ENCODE data around the gene ENSA. TPM values are rescaled to one million over a fixed set of nuclear protein-coding genes. Genes with fewer than 3 reads are reported as not detected.
"Not testable (repeated sequence)": the region's sequence is repeated elsewhere in the genome, so short reads cannot be mapped to it uniquely, and the experiment has no call there.

Gene ENSA
- total RNA-seq, 2 experiments from 2014 or later: 202 to 252 TPM

DNA sequence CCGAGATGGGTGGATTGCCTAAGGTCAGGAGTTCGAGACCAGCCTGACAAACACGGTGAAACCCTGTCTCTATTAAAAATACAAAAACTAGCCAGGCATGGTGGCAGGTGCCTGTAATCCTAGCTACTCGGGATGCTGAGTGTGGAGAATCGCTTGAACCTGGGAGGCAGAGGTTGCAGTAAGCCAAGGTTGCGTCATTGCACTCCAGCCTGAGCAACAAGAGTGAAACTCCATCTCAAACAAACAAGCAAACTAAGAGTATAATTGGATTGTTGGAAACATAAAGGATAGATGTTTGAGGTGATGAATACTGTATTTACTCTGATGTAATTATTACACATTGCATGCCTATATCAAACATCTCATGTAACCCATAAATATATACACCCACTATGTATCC, 9.0 kb upstream of the ENSA start:
- not testable (repeated sequence) for ATAC-seq; H3K9me3 Mint-ChIP-seq (ENCODE audit: low read depth); H3K36me3 Mint-ChIP-seq; DNase-seq; H3K27me3 Mint-ChIP-seq; H3K4me1 Mint-ChIP-seq; H3K27ac Mint-ChIP-seq; H3K4me3 Mint-ChIP-seq
- CTCF ChIA-PET: interaction anchor here (1.2 to 1.4 kb wide), 2 partner anchors 12 to 79 kb away, joined by 3 read pairs; no protein-coding TSS in a partner anchor

DNA sequence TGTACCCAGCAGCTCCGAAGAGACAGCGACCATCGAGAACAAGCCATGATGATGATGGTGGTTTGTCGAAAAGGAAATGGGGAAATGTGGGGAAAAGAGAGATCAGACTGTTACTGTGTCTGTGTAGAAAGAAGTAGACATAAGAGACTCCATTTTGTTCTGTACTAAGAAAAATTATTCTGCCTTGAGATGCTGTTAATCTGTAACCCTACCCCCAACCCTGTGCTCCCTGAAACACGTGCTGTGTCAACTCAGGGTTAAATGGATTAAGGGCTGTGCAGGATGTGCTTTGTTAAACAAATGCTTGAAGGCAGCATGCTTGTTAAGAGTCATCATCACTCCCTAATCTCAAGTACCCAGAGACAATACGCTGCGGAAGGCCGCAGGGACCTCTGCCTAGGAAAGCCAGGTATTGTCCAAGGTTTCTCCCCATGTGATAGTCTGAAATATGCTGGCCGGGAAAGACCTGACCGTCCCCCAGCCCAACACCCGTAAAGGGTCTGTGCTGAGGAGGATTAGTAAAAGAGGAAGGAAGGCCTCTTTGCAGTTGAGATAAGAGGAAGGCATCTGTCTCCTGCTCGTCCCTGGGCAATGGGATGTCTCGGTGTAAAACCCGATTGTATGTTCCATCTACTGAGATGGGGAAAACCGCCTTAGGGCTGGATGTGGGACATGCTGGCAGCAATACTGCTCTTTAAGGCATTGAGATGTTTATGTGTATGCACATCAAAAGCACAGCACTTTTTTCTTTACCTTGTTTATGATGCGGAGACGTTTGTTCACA, 5.6 kb upstream of the ENSA start:
- DNase-seq; H3K27me3 Mint-ChIP-seq; ATAC-seq; H3K9me3 Mint-ChIP-seq (ENCODE audit: low read depth); H3K36me3 Mint-ChIP-seq; H3K27ac Mint-ChIP-seq; H3K4me3 Mint-ChIP-seq; H3K4me1 Mint-ChIP-seq: not testable (repeated sequence)
- CTCF ChIA-PET: interaction anchor here (0.8 kb wide), 1 partner anchor 169 kb away, joined by 3 read pairs; no protein-coding TSS in a partner anchor

DNA sequence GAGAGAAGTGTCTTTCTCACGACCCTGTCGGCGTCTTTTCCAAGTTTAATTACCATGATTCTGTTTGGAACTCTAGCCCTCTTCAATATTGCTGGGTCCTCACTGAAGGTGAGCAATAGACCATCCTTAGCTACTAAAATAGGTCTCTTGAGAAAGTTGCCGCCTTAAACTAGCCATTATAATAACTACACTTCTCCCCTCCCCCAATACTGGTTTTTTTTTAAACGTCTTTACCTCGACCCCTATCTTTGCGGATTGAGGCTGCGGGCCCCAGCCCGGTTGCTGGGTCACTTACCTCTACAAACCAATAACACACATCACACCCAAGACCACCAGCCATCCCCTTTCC, 672 bp downstream of the ENSA start:
- CTCF ChIA-PET: interaction anchor here (1.0 to 4.0 kb wide), 8 partner anchors 9 to 69 kb away, joined by 3 to 52 read pairs (median 4); partner anchors contain the start of gene MCL1
- H3K4me3 Mint-ChIP-seq: no peak overlapping the region
- ATAC-seq (no peak), DNase-seq (no peak)
- H3K27ac Mint-ChIP-seq: no peak overlapping the region
- peaks cover 36% of the 10 kb centered on the region for H3K36me3 Mint-ChIP-seq
- H3K9me3 Mint-ChIP-seq (ENCODE audit: low read depth): no peaks in the 10 kb centered on the region
- peaks cover 47% of the 10 kb centered on the region for H3K4me1 Mint-ChIP-seq
- H3K27me3 Mint-ChIP-seq: no peaks in the 10 kb centered on the region

DNA sequence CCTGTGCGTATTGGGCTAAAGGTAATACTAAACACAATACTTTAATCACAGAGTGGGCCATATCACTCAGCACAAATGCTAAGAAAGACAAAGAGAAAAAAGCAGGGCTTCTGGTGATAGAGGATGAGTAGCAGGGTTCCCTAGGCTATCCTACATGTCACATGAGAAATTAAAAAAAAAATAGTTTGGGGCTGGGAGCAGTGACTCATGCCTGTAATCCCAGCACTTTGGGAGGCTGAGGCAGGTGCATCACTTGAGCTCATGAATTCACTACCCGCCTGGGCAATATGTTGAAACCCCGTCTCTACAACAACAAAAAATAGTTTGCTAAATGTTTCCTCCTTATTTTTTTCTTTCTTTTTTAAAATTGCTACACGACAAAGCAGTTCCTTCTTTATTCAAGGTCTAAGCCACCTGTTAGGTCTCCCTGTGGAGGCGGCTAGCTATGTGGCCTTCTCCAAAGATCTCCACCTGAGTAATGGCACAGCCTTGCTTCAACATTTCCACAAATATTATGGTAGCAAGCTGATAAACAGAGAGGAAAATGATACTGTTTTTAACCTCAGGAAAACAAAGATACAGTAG, 1.5 kb downstream of the ENSA start:
- Mint-ChIP-seq H3K27me3 (no peaks in the 10 kb centered on the region), H3K4me3 (no peak overlapping the region), H3K4me1 (peaks cover 55% of the 10 kb centered on the region), H3K9me3 (ENCODE audit: low read depth) (no peaks in the 10 kb centered on the region), H3K36me3 (peaks cover 44% of the 10 kb centered on the region), H3K27ac (no peak overlapping the region)
- CTCF ChIA-PET: interaction anchor here (1.1 to 4.0 kb wide), 6 partner anchors 8 to 294 kb away, joined by 3 to 52 read pairs (median 5); no protein-coding TSS in a partner anchor
- DNase-seq (no peak), ATAC-seq (no peak)

DNA sequence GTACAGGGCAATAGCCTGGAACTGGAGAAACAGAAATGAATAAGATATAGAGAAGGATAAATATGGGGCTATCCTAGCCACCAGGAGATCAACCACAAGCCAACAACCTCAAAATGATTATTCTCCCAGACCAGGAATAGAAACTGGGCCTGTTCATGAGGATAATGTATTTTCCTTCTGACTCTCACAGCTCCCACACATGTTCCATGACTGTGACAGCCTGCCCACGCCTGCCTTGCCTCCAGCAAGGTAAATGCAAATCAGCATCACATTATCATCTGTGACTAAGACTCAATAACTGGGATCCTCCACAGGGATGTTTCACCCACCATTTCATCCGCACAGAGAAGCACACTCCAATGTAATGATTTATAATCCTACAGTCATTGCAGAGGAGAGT, 3.3 kb downstream of the ENSA start:
- no peak for ATAC-seq
- peaks cover 52% of the 10 kb centered on the region for H3K36me3 Mint-ChIP-seq
- peaks cover 69% of the 10 kb centered on the region for H3K4me1 Mint-ChIP-seq
- peak overlapping the region; percentile 52 for H3K27ac Mint-ChIP-seq
- DNase-seq: no peak
- no peaks in the 10 kb centered on the region for H3K9me3 Mint-ChIP-seq (ENCODE audit: low read depth)
- no peaks in the 10 kb centered on the region for H3K27me3 Mint-ChIP-seq
- CTCF ChIA-PET: no interaction called here
- no peak overlapping the region for H3K4me3 Mint-ChIP-seq

DNA sequence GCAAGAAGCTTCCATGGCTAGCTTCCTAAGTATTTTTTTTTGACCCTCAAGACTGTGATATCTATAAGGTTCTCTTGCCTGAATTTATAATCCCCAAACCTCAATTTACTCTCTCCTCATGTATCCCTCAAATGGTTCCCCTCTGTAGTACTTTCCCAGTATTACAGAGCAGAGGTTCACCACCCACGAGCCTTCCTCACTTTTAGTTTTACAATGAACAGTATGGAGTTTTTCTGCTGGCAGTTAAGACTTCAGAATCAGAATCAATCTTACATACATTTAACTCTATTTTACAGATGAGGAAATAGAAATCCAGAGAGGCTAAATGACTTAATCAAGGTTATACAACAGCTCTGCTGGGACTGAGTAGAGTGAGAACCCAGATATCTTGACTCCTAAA, 4.9 kb downstream of the ENSA start:
- H3K4me1 Mint-ChIP-seq: peaks cover 74% of the 10 kb centered on the region
- H3K9me3 Mint-ChIP-seq (ENCODE audit: low read depth); H3K4me3 Mint-ChIP-seq; DNase-seq; ATAC-seq; H3K27me3 Mint-ChIP-seq: not testable (repeated sequence)
- CTCF ChIA-PET: interaction anchor here (1.0 to 1.3 kb wide), 3 partner anchors 60 to 64 kb away, joined by 4 to 10 read pairs (median 4); no protein-coding TSS in a partner anchor
- H3K36me3 Mint-ChIP-seq: peaks cover 64% of the 10 kb centered on the region
- peak overlapping the region; percentile 69 for H3K27ac Mint-ChIP-seq

DNA sequence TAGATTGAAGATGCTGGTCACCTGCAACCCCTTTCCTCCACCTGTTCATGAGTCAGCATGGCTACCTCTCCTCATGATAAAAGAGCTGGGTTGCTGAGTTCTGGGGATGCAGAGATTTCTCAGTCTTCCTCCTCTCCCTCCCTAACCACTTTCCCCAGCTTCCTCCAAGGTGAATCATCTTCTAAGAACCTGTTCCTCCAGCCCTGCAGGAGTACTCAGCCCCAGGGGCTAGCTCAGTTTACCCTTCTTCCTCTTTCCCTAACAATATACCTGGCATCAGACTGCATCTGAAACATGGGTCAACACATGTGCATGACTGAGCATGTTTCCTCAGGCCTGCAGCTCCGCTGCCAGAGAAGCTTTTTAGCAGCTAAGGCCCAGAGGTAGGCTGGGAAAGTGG, 5.3 kb downstream of the ENSA start:
- H3K4me3 Mint-ChIP-seq; H3K9me3 Mint-ChIP-seq (ENCODE audit: low read depth); H3K27ac Mint-ChIP-seq; H3K27me3 Mint-ChIP-seq; DNase-seq; ATAC-seq: not testable (repeated sequence)
- peaks cover 77% of the 10 kb centered on the region for H3K4me1 Mint-ChIP-seq
- H3K36me3 Mint-ChIP-seq: peaks cover 68% of the 10 kb centered on the region
- CTCF ChIA-PET: interaction anchor here (1.0 to 1.3 kb wide), 3 partner anchors 60 to 63 kb away, joined by 4 to 10 read pairs (median 4); no protein-coding TSS in a partner anchor

DNA sequence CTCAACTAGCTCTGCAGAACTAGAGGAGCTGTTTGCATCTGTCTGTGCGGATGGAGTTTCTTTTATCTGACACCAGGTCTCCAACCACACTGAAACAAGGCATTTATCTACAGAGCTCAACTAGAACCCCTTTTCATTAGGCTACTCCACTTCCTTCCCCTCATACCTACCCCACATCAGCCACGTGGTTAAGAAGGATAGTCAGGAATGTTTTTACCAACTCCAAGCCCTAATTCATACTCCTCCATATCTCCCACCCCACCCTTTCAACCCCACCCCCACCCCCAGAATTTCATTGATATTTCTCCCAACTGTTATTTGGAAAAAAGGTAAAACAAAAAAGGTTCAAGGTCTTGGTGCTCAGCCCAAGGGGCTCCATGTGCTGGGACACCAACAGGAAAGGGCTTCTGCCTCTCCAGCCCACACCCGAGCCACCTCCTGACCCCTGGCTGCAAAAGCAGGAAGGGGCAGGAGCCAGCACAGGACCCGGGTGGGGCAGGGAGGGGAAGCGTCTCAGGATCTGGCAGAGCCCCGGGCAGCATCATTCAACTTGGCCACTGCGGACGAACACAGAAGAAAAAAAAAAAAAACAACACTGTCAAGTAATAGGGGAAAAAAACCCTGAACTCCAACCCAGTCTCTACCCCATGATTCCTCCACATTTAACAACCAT, 7.0 kb downstream of the ENSA start:
- no peak for DNase-seq
- Mint-ChIP-seq H3K9me3 (ENCODE audit: low read depth) (no peaks in the 10 kb centered on the region), H3K27me3 (no peaks in the 10 kb centered on the region), H3K36me3 (peaks cover 67% of the 10 kb centered on the region), H3K4me3 (no peak overlapping the region), H3K4me1 (peaks cover 74% of the 10 kb centered on the region), H3K27ac (peak overlapping the region; percentile 68)
- CTCF ChIA-PET: interaction anchor here (1.0 to 19.0 kb wide), 5 partner anchors 12 to 89 kb away, joined by 3 to 297 read pairs (median 7); partner anchors contain the start of gene GOLPH3L
- ATAC-seq: no peak

DNA sequence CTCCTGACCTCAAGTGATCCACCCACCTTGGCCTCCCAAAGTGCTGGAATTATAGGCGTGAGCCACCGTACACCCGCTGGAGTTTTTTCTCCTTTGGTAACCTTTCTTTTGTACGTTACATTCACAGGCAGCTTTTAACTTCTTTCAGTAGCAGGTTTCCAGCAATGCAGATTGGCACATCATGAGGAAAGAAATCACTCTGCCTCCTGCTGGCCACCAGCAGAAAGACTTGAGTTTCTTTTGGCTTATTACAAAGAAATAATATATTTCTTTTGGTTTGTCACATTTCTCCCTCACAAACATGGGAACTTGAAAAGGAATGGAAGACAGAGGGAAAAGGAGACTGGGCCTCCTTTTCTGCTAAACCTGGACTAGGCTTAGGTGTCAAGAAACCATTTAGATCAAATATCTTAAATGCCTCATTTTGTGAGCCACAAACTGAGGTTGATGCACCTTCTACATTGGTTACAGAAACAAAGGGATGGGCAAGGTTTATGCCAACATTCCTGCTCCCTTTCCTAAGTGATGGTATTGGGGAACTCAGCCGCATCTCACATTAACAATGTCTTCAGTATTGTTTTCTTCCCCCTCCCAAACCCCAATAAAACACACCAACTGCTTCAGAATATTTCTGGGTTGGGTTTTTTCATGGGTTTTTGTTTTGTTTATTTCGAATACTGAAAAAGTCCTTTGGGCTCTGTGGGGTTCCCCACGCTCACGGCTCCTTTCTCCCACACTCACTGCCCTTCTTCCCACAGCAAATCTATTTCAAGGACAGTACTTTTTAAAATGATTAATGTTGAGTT, 7.7 kb downstream of the ENSA start:
- no peaks in the 10 kb centered on the region for H3K27me3 Mint-ChIP-seq
- H3K27ac Mint-ChIP-seq: peak overlapping the region; percentile 52
- DNase-seq (peak; percentile 74), ATAC-seq (peak; percentile 50)
- no peaks in the 10 kb centered on the region for H3K9me3 Mint-ChIP-seq (ENCODE audit: low read depth)
- H3K4me3 Mint-ChIP-seq: no peak overlapping the region
- H3K36me3 Mint-ChIP-seq: peaks cover 66% of the 10 kb centered on the region
- H3K4me1 Mint-ChIP-seq: peaks cover 73% of the 10 kb centered on the region
- CTCF ChIA-PET: interaction anchor here (0.7 to 19.0 kb wide), 11 partner anchors 7 to 366 kb away, joined by 3 to 297 read pairs (median 7); partner anchors contain the start of genes ADAMTSL4, ENSA, GOLPH3L and MCL1

DNA sequence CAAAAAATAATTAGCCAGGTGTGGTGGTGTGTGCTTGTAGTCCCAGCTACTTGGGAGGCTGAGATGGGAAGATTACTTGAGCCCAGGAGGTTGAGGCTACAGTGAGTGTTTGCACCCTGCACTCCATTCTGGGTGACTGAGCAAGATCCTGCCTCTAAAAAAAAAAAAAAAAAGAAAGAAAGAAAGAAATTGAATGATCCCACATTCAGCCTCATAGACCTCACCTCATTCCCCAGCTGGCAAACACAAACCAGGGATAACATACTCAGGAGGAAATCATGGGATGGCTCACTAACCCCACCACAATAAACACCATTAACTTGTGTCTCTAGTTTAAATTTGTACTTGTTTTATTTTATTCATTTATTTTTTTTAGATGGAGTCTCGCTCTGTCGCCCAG, 8.5 kb downstream of the ENSA start:
- CTCF ChIA-PET: interaction anchor here (0.7 to 19.0 kb wide), 12 partner anchors 7 to 365 kb away, joined by 3 to 297 read pairs (median 7); partner anchors contain the start of genes ADAMTSL4, ENSA and MCL1
- Mint-ChIP-seq H3K36me3 (peaks cover 65% of the 10 kb centered on the region), H3K4me1 (peaks cover 77% of the 10 kb centered on the region), H3K27me3 (no peaks in the 10 kb centered on the region), H3K27ac (peak overlapping the region; percentile 52), H3K4me3 (no peak overlapping the region), H3K9me3 (ENCODE audit: low read depth) (no peaks in the 10 kb centered on the region)
- DNase-seq (no peak), ATAC-seq (no peak)

DNA sequence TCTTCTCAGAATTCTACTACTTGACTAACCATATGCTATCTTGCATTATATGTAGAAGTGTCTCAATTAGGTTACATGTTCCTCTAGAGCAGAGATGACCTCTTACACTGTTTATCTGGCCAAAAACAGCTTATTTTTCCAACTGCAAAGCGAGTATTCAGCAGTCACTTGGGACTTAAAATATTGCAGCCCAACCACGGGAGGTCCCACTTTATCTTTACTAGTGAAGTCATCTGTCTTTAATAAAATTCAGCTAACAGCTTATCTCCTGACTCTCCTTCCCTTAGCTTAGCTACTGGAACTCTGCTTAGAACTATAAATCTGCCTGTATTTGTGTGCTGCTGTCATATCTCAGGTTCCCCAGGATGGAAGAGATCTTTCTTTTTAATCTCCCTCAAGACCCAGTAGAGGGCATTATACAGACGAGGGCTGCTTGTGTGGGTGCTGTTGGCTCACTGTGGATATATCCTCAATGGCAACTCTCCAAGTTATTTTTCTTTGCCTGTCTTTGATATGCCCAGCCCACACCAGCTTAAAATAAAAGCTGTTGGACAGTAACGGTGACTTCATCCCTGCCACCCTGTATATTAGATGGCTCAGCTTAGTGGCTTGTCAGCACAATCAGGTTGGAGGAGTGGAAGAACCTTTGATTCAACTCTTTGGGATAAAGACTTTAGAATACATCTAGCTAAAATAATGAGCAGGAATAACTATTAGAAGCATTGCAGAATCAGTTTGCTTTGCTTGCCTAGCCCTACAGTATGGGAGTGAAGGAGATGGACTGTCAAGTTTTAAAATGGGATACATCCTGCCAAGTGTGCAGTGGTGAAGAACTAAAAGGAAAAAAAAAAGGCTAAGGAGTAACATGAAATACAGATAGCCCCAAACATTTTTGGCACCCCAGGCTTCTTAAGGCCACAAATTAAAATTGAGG, 9.6 kb downstream of the ENSA start:
- DNase-seq (no peak), ATAC-seq (no peak)
- H3K36me3 Mint-ChIP-seq: peaks cover 62% of the 10 kb centered on the region

More for the DNA sequence above, 9.6 kb downstream of the ENSA start:
- peaks cover 77% of the 10 kb centered on the region for H3K4me1 Mint-ChIP-seq
- H3K9me3 Mint-ChIP-seq (ENCODE audit: low read depth): no peaks in the 10 kb centered on the region
- CTCF ChIA-PET: interaction anchor here (0.9 to 19.0 kb wide), 10 partner anchors 9 to 364 kb away, joined by 3 to 297 read pairs (median 9); partner anchors contain the start of genes ENSA and MCL1
- H3K4me3 Mint-ChIP-seq: no peak overlapping the region
- H3K27me3 Mint-ChIP-seq: no peaks in the 10 kb centered on the region
- H3K27ac Mint-ChIP-seq: peak overlapping the region; percentile 33

All from activated CD8-positive, alpha-beta memory T cell treated with anti-CD3 and anti-CD28 coated beads, Interleukin-2, amount 10 ng/mL, durations not matched to agents 7 days and 5 days (primary cell).